HG03108 (cell line): ENCODE measurements around the gene SLC12A9.
"Not testable (repeated sequence)": the region's sequence is repeated elsewhere in the genome, so short reads cannot be mapped to it uniquely, and the experiment has no call there.

Experiments used
- ATAC-seq: cut with Tn5 transposase; IDR thresholded peaks from one replicate; pipeline ENCODE4 v1.9.1; 2021; ENCODE audit warnings: moderate library complexity; ENCODE audit not compliant: unreplicated experiment

The SLC12A9 gene

DNA sequence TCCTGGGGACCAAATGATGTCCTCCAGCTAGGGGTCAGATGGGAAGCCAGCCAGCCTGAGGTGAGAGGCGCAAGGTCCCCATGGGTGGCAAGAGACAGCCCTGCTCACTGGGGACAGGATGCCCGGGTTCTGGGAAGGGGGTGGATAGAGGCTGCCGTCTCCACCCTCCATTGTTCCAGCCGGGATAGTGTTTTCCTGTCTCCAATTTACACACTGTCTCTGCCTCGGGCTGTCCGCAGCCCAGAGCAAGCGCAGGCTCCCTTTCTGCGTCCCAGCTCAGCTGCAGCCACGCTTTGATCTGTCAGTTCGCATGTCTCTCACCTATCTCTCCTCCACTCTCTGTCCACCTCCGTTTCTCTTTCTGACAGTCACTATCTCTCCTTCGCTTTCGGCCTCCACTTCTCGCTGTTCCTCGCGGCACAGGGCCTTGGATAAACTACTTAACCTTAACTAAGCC, 27.3 kb upstream of the SLC12A9 start:
- ATAC-seq = no peak

DNA sequence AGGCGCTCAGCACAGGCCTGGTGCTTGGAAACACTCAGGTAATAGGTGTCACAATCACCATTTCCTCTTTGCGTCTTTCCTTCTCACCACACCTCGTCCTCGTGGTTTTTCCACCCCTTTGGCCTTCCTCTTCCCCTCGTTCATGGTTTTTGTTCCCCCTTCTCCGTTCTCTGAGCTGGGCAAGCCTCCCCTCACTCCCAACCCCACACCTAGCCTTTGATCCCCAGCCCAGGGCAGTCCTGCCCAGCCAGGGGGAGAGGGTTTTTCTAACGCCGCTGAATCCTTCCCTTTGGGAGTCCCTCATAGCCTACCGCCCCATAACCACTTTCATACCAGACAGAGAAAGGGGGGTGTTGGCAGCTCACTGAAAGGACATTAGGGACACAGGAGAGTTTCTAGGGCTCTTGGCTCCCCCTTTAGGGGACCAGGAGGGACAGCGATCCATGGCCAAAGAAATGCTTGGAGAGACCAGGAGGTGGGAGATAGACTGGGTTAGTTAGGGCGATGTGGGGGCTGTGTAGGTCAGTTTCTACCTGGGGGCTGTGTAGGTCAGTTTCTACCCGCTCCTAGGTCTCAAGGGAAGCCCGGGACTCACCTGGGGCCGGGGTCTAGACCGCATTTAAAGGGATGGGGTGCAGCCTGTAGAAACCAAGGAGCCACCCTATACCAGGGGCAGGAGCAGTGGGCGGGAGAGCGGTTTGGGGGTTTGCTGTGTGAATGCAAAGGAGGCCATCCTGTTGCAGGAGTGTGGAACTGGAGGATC, 26.6 kb upstream of the SLC12A9 start:
- no peak for ATAC-seq

DNA sequence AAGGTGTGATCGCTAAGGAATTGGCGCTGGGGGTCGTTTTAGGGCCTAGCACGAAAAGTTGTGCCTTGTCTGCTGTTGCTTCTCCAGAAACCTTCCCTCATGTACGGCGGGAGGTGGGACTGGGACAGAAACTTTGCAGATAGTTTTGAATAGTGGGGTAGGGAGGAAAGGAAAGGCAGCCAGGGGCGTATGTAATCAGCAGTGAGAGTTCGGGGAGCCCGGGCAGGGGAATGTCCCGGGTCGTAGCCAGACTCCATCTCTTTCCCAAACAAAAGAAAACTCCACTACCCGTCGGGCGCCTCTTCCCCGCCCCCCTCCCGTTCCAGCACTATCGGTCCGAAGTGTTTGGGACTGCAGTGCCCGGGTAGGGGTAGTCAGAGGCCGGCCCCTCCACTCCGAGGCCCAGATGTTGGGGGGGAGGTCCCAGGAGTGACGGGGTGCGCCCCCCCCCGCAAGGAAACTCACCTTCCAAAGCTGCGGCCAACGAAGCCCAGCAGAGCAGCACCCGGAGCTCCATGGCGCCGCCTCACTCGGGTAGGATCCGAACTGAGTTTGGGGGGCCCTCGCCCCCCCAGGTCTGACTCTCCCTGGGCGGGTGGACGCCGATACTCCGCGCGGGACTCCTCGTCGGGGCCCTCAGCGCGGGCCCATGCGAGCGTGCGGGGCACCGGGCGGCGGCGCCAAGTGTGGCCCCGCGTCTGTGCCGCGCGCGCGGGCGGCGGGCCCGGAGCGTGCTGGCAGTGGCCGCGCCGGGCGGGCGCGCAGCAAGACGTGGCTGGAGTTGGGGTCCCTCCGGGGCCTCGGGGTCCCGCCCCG, 25.8 kb upstream of the SLC12A9 start:
- no peak for ATAC-seq

DNA sequence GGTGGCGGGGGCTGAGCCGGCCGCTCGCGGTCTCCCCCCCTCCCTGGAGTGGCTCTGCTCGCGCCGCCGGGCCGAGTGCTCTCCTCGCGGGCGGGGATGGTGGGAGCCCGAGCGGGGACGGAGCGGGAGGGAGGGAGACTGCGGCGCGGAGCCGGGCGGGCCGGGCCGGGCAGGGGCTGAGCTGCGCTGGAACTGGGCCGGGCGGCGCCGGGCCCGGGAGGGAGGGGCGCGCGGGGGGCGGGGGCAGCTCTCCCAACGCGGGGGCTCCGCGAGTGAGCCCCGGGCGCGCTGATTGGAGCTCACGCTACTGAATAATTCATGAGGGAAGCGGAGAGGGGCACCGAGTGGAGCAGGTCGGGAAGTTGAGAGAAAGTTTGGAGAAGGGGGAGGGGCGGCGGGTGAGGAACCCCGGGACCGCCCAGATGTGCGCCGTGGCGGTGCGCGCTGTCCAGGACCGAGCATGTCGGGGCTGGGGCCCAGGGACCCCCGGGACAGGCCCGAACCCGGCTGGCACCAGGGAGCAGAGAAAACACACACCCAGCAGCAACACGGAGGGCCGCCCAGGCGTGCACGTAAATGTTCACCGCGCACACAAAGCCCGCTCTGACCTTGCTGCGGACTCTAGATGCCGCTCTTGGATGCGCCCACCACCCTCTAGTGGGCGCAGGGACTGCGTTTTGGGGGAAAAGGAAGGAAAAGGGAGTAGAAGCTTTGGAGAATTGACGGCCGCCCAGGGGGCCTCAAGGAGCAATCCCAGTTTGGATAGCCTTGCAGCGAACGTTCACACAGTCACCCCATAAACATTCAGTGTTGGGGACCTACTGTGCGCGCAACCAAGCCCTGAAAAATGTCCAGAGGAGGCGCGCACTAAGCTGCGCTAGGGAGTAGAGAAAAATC, 24.9 kb upstream of the SLC12A9 start, which contains the start of gene EPHB4:
TSS of gene EPHB4 (minus strand) at position 194 of the 897 bp plus-strand sequence. CDS start 493 bp downstream, outside the sequence.
- ATAC-seq = no peak

DNA sequence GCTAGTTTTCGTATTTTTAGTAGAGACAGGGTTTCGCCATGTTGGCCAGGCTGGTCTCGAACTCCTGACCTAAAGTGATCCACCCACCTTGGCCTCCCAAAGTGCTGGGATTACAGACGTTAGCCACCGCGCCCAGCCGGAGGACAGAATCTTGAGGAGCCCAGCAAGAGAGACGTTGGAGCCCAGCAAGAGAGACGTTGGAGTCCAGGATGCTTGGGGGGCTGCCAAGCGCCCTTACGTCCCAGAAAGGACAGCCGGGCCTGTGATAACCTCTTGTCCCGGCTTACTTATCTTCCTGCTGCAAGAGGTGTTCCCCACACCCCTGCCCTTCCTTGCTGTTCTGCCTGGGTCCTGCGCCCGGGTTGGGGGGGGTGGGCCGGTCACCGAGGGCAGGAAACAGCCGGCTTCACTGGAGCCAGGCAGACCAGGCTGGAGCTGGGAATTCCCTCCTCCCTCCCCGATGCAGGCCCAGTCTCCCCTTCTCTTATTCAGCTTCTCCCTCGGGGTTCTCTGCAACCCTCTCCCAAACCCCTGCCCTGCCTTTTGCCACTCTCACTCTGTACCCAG, 23.3 kb upstream of the SLC12A9 start:
- ATAC-seq = no peak

DNA sequence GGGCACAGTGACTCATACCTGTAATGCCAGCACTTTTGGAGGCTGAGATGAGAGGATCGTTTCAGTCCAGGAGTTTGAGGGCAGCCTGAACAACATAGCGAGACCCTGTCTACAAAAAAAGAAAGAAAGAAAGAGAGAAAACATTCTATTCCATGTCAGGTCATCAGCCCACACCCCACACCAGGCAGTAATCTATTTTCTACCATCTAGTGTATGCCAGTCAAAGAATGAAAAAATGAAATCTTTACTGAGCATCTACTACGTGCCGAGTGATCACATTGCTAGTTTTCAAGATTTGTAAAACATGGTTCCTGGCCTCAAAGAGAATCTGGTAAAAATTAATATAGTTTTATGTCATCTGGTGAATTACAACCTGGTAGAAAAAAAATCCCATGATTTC, 22.1 kb upstream of the SLC12A9 start:
- no peak for ATAC-seq

DNA sequence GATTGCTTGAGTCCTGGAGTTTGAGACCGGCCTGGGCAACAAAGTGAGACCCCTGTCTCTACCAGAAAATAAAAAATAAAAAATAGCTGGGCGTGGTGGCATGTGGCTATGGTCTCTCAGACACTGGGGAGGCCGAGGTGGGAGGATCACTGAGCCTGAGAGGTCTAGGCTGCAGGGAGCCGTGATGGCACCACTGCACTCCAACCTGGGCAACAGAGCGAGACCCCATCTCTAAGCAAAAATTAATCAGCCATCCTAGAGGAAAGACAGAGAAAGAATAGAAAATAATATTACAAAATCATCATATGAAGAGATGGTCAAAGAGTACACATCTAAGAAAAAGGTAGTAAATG, 20.3 kb upstream of the SLC12A9 start:
- ATAC-seq = no peak

DNA sequence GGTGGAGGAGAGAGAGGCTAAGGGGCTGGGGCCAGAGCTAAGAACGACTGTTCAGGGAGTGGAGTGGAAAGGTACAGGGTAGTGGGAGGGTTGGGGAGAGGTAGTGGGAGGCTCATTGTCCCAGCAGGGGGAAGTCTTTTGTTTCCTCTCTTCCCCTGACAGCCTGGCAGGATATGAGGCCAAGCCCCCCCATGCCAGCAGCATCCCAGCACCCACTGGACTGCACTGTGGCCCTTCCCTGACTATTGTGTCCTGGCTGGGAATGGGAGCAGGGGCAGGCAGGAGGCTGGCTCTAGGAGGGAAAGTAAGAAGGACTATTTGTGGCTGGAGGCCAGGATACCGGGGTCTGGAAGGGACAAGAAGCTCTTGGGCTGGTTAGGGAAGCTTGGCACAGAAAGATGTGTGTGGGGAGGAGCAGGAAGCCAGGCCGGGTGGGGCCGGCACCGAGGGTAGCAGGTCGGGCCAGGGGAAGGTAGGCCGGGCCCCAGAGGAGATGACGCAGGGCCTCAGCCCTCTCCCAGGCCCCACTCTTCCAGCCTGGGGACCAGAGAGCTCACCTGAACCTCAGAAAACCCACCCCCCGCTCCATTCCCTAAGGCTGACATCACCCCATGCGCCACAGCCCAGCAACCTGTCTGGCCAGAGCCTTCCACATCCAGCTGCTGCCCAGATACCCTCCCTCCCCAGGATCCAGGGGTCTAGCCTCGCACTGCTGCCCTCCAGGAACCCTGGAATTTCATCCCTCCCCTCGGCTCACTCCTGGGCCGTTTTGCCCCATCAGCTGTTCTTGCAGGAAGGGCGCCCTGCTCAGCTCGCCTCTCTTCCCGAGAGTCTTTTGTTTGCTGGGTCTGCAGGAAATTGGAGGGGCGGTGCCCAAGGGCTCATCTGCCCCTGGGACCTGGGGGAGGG, 16.4 kb upstream of the SLC12A9 start:
- no peak for ATAC-seq

DNA sequence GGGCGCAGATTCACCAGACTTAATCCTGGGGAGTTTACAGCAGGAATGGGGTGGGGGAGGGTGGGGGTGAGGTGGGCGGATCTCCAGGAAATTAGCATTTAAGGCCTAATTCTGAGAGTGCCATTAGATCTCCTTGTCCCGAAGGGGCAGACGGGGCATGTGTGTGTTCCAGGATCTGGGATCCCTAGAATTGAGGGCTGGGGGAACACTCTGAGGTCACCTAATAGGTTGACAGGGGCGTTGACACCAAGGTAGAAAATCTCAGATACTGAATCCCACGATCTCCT, 15.8 kb upstream of the SLC12A9 start:
- no peak for ATAC-seq

DNA sequence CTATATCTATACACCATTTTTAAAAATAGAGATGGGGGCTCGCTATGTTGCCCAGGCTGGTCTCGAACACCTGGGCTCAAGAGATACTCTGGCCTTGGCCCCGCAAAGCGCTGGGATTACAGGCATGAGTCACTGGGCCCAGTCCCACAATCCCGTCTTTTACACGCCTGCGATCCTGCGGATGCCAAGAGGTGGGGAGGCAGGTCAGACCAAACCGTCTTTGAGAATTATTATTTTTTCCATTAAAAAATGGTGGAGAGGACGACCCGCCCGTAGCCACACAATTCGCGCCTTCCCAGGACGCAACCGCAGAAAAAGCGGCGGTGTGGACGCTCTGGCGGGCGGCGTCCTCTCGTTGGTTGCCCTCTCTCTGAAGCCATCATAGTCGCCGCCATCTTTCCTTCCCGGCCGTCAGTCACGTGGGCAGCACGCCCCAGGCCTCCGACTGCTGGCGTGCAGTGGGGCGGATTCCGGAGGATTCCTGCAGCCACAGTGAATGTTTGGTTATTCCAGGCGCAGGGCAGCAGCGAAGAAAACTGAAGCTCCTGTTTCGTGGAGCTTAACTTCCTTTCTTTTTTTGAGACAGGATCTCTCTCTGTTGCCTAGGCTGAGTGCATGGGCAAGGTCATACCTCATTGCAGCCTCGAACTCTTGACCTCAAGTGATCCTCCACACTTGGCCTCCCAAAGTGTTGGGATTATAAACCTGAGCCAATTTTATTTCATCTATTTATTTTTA, 15.2 kb upstream of the SLC12A9 start:
- ATAC-seq = no peak

DNA sequence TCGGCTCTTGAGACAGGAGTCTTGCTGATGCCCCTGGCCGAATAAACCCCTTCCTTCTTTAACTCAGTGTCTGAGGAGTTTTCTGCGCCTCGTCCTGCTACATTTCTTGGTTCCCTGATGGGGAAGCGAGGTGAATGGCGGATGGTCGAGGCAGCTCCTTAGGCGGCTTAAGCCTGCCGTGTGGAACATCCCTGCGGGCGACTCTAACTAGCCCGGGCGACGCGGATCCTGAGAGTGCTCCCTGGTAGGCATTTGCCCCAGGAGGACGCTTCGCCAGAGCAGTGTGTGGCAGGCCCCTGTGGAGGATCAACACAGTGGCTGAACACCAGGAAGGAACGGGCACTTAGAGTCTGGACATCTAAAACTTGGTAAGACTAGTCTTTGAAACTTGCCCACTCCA, 13.2 kb upstream of the SLC12A9 start:
- ATAC-seq = no peak

DNA sequence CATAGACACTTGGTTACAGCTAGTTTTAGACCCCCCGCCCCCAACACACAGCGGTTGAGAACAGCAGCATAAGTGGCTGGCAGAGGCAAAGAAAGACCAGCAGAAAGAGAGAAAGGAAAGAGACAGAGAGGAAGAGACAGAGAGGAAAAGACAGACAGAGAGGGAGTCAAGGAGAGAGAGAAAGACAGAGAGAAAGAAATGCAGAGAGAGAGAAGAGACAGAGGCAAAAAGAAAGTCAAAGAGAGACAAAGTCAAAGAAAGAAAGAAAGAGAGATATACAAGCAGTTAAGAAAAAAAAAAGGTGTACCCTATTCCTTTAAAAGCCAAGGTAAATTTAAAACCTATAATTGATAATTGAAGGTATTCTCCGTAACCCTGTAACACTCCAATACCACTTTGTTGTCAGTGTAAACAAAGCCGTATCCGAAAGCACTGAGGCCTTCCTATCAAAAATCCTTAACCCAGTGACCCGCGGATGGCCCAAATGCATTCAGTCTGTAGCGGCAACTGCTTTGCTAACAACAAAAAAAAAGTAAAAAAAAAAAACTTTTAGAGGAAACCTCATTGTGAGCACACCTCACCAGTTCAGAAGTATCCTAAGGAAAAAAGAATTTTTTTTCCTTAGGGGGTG, 11.9 kb upstream of the SLC12A9 start:
- ATAC-seq = no peak

DNA sequence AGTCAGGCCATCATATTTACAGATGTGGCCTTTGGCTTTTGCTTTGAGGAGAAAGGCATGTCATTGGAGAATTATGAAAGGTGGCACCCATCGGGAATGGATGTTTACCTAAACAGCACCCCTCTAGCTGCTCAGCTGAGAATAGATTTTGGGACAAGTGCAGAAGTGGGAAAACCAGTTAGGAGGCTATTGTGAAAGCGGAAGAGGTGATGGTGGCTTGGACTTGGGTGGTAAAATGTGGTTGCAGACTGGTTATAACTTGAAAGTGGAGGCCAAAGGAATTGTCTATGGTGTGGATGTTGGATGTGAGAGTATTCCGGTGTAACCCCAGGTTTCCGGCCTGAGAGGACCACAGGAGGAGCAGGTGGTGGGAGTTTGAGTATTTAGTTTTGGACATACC, 5.2 kb upstream of the SLC12A9 start:
- no peak for ATAC-seq

DNA sequence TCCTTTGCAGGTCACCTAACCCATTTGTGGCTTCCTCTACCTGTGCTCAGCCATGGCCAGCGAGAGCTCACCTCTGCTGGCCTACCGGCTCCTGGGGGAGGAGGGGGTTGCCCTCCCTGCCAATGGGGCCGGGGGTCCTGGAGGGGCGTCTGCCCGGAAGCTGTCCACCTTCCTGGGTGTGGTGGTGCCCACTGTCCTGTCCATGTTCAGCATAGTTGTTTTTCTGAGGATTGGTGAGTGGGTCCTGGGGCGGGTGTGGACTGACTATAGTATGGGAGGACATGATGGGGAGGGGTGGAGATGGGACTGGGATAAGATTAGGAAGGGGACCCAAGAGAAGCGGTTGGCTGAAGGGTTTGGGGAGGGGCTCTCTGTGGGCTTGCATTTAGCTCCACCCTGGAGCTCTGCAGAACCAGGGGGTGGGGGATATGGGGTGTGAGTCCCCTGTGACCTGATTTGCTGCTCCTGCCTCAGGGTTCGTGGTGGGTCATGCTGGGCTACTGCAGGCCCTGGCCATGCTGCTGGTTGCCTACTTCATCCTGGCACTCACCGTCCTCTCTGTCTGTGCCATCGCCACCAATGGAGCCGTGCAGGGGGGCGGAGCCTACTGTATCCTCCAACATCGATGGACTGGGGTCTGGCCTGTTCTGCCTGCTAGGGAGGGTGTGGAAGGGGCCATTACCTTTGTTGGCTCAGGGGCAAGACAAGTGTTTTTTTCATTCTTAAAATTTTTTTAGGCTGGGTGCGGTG, 1.8 kb downstream of the SLC12A9 start:
- ATAC-seq = no peak

DNA sequence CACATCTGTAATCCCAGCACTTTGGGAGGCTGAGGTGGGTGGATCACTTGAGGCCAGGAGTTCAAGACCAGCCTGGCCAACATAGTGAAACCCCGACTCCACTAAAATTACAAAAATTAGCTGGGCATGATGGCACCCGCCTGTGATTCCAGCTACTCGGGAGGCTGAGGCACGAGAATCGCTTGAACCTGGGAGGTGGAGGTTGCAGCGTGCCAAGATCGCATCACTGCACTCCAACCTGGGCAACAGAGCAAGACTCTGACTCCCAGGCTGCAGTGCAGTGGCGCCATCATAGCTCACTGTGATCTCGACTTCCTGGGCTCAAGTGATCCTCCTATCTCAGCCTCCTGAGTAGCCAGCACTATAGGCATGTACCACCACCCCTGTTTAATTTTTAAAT, 2.4 kb downstream of the SLC12A9 start:
- not testable (repeated sequence) for ATAC-seq

DNA sequence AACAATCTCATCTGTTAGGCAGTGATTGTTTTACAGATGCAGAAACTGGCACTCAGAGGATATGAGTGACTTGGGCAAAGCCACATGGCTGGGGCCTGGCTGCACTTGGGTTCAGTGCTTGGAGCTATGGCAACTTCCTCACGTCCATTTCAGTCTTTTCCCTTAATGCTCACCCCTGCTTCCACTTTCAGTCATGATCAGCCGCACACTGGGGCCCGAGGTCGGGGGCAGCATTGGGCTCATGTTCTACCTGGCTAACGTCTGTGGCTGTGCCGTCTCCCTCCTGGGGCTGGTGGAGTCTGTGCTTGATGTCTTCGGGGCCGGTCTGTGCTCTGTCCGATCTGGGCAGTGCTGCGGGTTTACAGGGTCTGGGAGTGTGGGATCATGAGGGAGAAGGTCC, 3.0 kb downstream of the SLC12A9 start:
- ATAC-seq = no peak

DNA sequence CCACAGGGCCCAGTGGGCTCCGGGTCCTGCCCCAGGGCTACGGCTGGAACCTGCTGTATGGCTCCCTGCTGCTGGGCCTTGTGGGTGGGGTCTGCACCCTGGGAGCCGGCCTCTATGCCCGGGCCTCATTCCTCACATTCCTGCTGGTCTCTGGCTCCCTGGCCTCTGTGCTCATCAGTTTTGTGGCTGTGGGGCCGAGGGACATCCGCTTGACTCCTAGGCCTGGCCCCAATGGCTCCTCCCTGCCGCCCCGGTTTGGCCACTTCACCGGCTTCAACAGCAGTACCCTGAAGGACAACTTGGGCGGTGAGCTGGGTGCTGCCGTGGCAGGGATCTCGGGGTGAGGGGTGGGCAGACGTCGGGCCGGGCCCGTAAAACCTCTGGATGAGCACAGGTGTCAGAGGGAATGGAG, 4.4 kb downstream of the SLC12A9 start:
- no peak for ATAC-seq

DNA sequence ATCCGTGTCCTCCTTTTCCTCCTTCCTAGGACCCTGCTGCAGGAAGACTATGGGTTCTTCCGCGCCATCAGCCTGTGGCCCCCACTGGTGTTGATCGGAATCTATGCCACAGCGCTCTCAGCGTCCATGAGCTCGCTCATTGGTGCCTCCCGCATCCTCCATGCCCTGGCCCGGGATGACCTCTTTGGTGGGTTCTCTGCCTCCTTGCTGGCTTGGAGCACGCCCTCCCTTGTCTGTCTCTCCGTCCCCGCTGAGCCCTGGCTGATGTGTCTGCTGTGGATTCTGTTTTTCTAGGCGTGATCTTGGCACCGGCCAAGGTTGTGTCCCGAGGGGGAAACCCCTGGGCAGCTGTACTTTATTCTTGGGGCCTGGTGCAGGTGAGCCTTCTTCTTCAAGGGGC, 7.3 kb downstream of the SLC12A9 start:
- ATAC-seq = no peak
